Prostate gland (tissue), 2 donors: Measurements from ENCODE around the gene MRPS6.

Experiments used
- POLR2A ChIP-seq: fragments of 450-650 bp; IDR thresholded peaks from one replicate; pipeline ENCODE4 v1.6.1; 2016; ENCODE audit warnings: antibody characterized with exemption, mild to moderate bottlenecking
- TF ChIP-seq, protein P1 (sequence below), 4 experiments: fragments of 200-600 bp in 2 of 4; fragments of 450-650 bp in 2 of 4; sonication (generic) in 2 of 4; IDR thresholded peaks; 1 replicate in 3 of 4; 2 replicates in 1 of 4; pipeline ENCODE4 v1.5.1; 2016 to 2019; ENCODE audit warnings: antibody characterized with exemption in 4 of 4, mild to moderate bottlenecking in 2 of 4, moderate library complexity in 2 of 4

DNA sequence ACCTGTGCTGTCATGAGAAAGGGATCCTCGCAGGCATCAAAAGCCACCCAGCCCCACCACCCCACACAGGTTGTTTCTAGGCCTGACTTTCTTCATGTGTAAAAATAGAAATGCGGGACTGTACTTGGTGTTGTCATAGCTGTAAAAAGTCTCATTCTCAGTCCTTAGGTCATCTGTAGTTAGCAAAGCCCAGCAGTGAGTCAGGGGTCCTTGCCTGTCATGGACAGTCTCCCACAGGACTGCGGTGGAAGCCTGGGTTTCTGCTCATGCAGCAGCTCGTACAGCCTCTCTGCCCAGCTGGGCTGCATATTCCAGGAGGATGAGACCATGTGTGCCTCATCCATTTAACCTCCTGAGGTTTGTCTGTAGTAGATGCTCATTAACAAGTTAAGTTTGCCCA lies 58.2 kb downstream of the MRPS6 start:
- TF ChIP-seq POLR2A: no peak
- TF ChIP-seq, protein P1, sequence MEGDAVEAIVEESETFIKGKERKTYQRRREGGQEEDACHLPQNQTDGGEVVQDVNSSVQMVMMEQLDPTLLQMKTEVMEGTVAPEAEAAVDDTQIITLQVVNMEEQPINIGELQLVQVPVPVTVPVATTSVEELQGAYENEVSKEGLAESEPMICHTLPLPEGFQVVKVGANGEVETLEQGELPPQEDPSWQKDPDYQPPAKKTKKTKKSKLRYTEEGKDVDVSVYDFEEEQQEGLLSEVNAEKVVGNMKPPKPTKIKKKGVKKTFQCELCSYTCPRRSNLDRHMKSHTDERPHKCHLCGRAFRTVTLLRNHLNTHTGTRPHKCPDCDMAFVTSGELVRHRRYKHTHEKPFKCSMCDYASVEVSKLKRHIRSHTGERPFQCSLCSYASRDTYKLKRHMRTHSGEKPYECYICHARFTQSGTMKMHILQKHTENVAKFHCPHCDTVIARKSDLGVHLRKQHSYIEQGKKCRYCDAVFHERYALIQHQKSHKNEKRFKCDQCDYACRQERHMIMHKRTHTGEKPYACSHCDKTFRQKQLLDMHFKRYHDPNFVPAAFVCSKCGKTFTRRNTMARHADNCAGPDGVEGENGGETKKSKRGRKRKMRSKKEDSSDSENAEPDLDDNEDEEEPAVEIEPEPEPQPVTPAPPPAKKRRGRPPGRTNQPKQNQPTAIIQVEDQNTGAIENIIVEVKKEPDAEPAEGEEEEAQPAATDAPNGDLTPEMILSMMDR (IDR thresholded peaks at IDR 0.05): no peak
